ACC112 (cell line): ENCODE data around the gene RNF212B.
"Not testable (repeated sequence)": the region's sequence is repeated elsewhere in the genome, so short reads cannot be mapped to it uniquely, and the experiment has no call there.

Experiments used
- H2AFZ ChIP-seq: fragments of 200-600 bp; sonication (generic); one replicate; pipeline ENCODE4 v1.6.0; 2017; ENCODE audit warnings: antibody characterized with exemption, low read length; ENCODE audit not compliant: unreplicated experiment
- H3K27ac ChIP-seq: fragments of 200-600 bp; sonication (generic); 2 replicates; pipeline ENCODE4 v1.5.1; 2014; ENCODE audit warnings: low read depth, mild to moderate bottlenecking, antibody characterized with exemption, low read length, moderate library complexity
- H3K27me3 ChIP-seq: fragments of 200-600 bp; sonication (generic); 2 replicates; pipeline ENCODE4 v1.6.1; 2014; ENCODE audit warnings: mild to moderate bottlenecking, antibody characterized with exemption, low read length, moderate library complexity, mixed read lengths; ENCODE audit not compliant: insufficient read depth
- H3K36me3 ChIP-seq: fragments of 200-600 bp; sonication (generic); 2 replicates; pipeline ENCODE4 v1.6.1; 2016; ENCODE audit warnings: mild to moderate bottlenecking, antibody characterized with exemption, low read length, moderate library complexity, mixed read lengths; ENCODE audit not compliant: insufficient read depth
- H3K4me1 ChIP-seq: fragments of 200-600 bp; sonication (generic); one replicate; pipeline ENCODE4 v1.6.1; 2016; ENCODE audit warnings: low read length, mixed read lengths; ENCODE audit not compliant: insufficient read depth, unreplicated experiment, control insufficient read depth
- H3K4me3 ChIP-seq: fragments of 200-600 bp; sonication (generic); 2 replicates; pipeline ENCODE4 v1.5.1; 2014; ENCODE audit warnings: mild to moderate bottlenecking, low read depth, low read length
- H3K79me2 ChIP-seq: fragments of 200-600 bp; sonication (generic); one replicate; pipeline ENCODE4 v1.6.0; 2016; ENCODE audit warnings: low read length; ENCODE audit not compliant: control insufficient read depth, unreplicated experiment, insufficient read depth

RNF212B gene

DNA sequence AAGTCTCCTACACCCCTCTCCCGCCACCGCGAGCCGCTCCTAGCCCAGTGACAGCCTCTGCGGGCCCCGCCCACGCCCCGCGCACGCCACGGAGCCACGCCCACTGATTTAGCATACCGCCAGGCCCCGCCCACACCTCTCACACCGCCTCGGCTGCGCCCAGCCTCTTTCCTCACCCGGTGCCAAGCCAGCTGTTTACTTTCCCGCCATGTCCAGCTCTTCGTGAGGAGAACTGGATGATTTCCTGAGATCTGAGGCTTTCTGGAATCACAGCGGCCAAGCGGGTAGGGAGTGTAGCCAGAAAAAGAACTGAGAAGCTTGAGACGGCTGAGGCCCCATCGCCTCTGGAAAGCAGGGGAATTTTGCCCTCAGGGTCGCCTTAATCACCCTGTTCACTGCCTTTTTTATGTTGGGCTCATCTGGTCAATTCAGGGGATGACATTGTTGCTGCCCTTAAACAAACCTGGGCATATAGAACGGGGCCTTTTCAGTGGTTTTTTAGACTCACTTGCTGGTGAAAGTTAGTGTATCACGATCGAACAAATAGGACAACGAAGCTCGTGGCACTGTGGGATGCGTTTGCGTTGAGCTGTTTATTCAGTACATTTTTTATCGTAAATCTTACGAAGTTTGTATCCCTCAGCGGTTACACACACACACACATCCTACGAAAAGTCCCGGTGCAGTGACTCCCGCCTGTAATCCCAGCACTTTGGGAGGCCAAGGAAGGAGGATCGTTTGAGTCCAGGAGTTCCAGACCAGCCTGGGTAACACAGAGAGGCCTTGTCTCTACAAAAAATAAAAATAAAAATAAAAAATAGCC lies at the start of gene RNF212B:
TSS of gene RNF212B (plus strand) at position 165 of the 823 bp plus-strand sequence. CDS start 2,410 bp downstream, outside the sequence.
- no peaks in the 10 kb centered on the region for H3K36me3 ChIP-seq
- no peaks in the 10 kb centered on the region for H3K4me1 ChIP-seq
- H2AFZ ChIP-seq, result peak within 1 kb of the TSS; percentile 86
- no peaks in the 10 kb centered on the region for H3K79me2 ChIP-seq
- peak within 1 kb of the TSS; percentile 61 for H3K4me3 ChIP-seq
- no peaks in the 10 kb centered on the region; the same call in none of the 2 replicates for H3K27me3 ChIP-seq
- H3K27ac ChIP-seq, result no peak within 1 kb of the TSS

- Histone ChIP-seq H3K27me3 (no peaks in the 10 kb centered on the region), H3K79me2 (no peaks in the 10 kb centered on the region), H3K4me1 (no peaks in the 10 kb centered on the region), H3K27ac (no peak overlapping the region), H2AFZ (no peak overlapping the region), H3K4me3 (no peak overlapping the region), H3K36me3 (no peaks in the 10 kb centered on the region)
Measured at GRCh38 chr14:23193432-23193831, 44.3 kb upstream of the RNF212B start.

DNA sequence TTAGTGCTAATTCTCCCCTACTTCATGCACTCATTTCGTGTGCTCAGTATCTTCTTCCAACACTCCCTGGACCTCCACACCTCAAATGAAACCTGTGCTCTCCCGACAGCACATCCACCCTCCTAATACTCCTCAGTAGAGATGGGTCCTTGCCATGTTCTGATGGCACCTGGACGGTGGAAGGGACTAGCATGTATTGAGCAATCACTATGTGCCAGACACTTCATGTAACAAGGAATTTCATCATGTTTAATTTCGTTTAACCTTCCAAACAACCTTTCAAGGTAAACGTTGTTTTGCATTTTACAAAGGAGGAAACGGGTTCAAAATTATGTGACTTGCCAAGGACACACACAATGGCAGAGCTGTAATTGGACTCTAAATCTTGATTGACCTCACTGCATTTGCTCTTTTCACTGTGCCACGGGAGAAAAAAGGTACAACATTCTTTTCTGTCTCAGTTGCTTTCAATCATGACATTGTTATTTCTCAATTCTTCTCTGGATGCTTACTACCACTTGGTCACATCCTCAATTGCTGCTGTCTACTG lies 42.1 kb upstream of the RNF212B start:
- H3K27me3 ChIP-seq, result no peaks in the 10 kb centered on the region
- no peak overlapping the region for H2AFZ ChIP-seq
- H3K27ac ChIP-seq, result no peak overlapping the region
- no peaks in the 10 kb centered on the region for H3K36me3 ChIP-seq
- no peaks in the 10 kb centered on the region for H3K4me1 ChIP-seq
- no peak overlapping the region for H3K4me3 ChIP-seq
- no peaks in the 10 kb centered on the region for H3K79me2 ChIP-seq

DNA sequence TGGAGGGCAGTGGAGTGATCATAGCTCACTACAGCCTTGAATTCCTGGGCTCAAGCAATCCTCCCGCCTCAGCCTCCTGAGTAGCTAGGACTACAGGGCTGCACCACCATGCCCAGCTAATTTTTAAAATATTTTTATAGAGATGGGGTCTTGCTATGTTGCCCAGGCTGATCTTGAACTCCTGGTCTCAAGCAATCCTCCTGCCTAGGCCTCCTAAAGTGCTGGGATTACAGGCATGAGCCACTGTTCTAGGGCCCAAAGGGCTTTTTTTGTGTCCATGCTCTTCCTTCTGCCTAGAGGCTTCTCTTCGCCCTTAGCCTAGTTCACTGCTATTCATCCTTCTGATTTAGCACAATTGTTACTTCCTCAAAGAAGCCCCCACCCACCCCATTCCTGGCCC lies 41.2 kb upstream of the RNF212B start:
- not testable (repeated sequence) for H3K27me3 ChIP-seq, H3K4me1 ChIP-seq

GRCh38 chr14:23199141-23199540 lies 38.6 kb upstream of the RNF212B start:
- not testable (repeated sequence) for H3K79me2 ChIP-seq, H3K4me3 ChIP-seq, H3K27ac ChIP-seq, H3K4me1 ChIP-seq, H2AFZ ChIP-seq, H3K27me3 ChIP-seq, H3K36me3 ChIP-seq

More for the DNA sequence above, 41.2 kb upstream of the RNF212B start:
- not testable (repeated sequence) for H3K27ac ChIP-seq, H3K36me3 ChIP-seq, H3K4me3 ChIP-seq, H2AFZ ChIP-seq, H3K79me2 ChIP-seq

DNA sequence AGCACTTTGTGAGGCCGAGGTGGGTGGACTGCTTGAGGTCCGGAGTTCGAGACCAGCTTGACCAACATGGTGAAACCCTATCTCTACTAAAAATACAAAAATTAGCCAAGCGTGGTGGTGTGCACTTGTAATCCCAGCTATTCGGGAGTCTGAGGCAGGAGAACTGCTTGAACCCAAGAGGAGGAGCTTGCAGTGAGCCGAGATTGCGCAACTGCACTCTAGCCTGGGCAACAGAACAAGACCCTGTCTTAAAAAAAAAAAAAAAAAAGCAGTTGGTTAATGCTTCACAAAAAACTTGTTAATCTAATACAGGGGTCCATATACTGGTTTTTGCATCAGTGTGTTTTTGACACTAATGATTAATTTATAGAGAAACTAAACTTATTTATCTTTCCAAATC lies 35.7 kb upstream of the RNF212B start:
- no peaks in the 10 kb centered on the region for H3K36me3 ChIP-seq
- H2AFZ ChIP-seq, result no peak overlapping the region
- H3K27me3 ChIP-seq, result no peaks in the 10 kb centered on the region
- no peaks in the 10 kb centered on the region for H3K4me1 ChIP-seq
- H3K79me2 ChIP-seq, result no peaks in the 10 kb centered on the region
- H3K27ac ChIP-seq, result no peak overlapping the region
- H3K4me3 ChIP-seq, result no peak overlapping the region

DNA sequence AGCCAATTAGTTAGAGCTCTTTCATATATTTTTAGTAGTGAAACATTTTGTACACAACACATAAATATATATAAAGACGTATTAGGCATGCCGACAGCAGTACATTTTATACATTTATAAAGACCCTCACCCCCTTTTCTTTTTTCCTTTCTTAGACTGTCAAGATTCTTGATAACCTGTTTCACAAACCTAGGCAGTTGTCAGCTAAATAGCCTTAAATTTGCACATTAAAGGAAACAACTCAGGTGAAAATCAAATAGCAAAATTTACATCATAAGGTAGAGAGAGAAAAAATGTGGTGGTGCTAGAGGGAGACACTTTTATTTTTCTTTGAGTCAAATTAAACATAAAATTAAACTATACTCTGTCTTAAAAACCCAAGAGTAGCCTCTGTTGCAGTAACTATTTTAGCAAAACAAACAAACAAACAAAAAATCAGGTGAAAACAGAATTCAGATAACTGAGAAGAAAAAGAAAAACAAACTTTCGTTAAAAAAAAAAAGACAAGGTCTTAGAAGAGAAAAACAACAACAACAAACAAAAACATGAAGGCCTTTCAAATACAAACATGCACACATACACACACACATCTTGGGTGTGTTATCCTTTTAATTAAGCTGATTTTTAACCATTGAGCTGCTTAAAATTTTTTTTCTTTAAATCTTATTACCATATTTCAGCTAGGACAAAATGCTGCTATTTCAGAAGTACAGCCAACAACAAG lies 31.2 kb upstream of the RNF212B start:
- no peaks in the 10 kb centered on the region for H3K4me1 ChIP-seq
- no peak overlapping the region for H3K27ac ChIP-seq
- H2AFZ ChIP-seq, result no peak overlapping the region
- H3K36me3 ChIP-seq, result no peaks in the 10 kb centered on the region
- no peaks in the 10 kb centered on the region for H3K79me2 ChIP-seq
- no peak overlapping the region for H3K4me3 ChIP-seq
- no peaks in the 10 kb centered on the region for H3K27me3 ChIP-seq

DNA sequence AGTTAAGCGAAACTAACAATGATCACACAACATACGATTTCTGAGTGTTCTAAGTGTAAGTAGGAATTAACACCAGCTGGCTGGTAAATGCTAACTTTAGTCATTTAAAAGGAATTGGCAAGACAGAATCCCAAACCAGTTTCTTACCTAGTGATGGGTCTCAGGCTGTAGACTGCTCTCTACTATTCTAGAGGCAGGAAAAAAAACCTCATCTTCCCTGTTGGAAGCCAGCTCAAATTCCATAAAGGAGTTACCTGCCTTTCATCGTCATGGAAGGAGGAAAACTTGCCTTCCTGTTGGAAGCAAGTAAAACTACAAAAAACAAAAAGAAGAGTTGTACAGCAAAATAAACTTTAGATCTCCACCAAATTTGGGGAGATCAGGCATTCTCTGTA lies 30.6 kb upstream of the RNF212B start:
- Histone ChIP-seq H2AFZ (no peak overlapping the region), H3K4me3 (no peak overlapping the region), H3K79me2 (no peaks in the 10 kb centered on the region), H3K27ac (no peak overlapping the region), H3K36me3 (no peaks in the 10 kb centered on the region), H3K27me3 (no peaks in the 10 kb centered on the region), H3K4me1 (no peaks in the 10 kb centered on the region)

- Histone ChIP-seq H3K27ac (no peak overlapping the region), H3K79me2 (no peaks in the 10 kb centered on the region), H3K4me3 (peak overlapping the region; percentile 62), H3K36me3 (no peaks in the 10 kb centered on the region), H3K4me1 (no peaks in the 10 kb centered on the region), H3K27me3 (no peaks in the 10 kb centered on the region), H2AFZ (peak overlapping the region; percentile 93)
Measured at GRCh38 chr14:23208324-23208723, 29.4 kb upstream of the RNF212B start.

DNA sequence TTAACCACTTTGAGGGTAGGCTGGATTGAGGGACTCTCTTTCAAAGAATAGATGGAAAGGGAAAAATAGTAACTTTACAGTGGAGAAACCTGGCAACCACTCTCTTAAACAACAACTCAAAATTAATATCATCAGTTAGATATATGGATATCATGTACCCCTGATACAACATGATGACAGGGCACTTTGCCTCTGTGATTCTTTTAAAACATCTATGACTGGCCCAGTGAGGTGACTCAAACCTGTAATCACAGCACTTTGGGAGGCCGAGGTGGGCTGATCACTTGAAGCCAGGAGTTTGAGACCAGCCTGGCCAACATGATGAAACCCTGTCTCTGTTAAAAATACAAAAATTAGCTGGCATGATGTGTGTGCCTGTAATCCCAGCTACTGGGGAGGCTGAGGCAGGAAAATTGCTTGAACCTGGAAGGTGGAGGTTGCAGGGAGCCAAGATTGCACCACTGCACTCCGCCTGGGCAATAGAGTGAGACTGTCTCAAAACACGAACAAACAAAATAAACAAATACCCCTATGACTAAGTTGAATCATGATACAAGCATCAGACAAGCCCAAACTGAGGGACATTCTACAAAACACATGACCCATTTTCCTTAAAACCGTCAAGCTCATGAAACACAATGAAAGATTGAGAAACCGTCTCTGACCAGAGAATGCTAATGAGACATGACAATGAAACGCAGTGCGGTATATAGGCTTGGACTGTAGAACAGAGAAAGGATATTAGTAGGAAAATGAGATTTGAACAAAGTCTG lies 27.9 kb upstream of the RNF212B start:
- no peaks in the 10 kb centered on the region for H3K79me2 ChIP-seq
- H3K27ac ChIP-seq, result no peak overlapping the region
- no peak overlapping the region for H2AFZ ChIP-seq
- no peaks in the 10 kb centered on the region for H3K36me3 ChIP-seq
- H3K4me3 ChIP-seq, result no peak overlapping the region
- no peaks in the 10 kb centered on the region for H3K4me1 ChIP-seq
- no peaks in the 10 kb centered on the region for H3K27me3 ChIP-seq
